H9 (cell line): ENCODE results near the gene KRT6B. TPM values are rescaled to one million over a fixed set of nuclear protein-coding genes. Genes with fewer than 3 reads are reported as not detected.

Source experiments
- DNase-seq: peaks from one replicate; pipeline ENCODE4 v3.0.0-alpha.2; 2017
- H2AFZ ChIP-seq: one replicate; pipeline ENCODE4 v1.6.1; 2013; ENCODE audit warnings: mild to moderate bottlenecking, low read length, control low read depth, moderate library complexity
- H2AK5ac ChIP-seq: 2 replicates; pipeline ENCODE4 v1.6.1; 2013; ENCODE audit warnings: low read length, control low read depth, mixed read lengths; ENCODE audit not compliant: insufficient read length
- H2BK120ac ChIP-seq: one replicate; pipeline ENCODE4 v1.6.1; 2013; ENCODE audit warnings: low read depth, mild to moderate bottlenecking, low read length, control low read depth, inconsistent platforms; ENCODE audit not compliant: poor library complexity, severe bottlenecking
- H2BK12ac ChIP-seq: 2 replicates; pipeline ENCODE4 v1.6.1; 2013; ENCODE audit warnings: low read length, control low read depth, mixed read lengths, low read depth; ENCODE audit not compliant: insufficient read length
- H2BK15ac ChIP-seq: 2 replicates; pipeline ENCODE4 v1.6.1; 2013; ENCODE audit warnings: low read depth, low read length, control low read depth
- H2BK20ac ChIP-seq: one replicate; pipeline ENCODE4 v1.6.1; 2013; ENCODE audit warnings: low read depth, mild to moderate bottlenecking, low read length, control low read depth, inconsistent platforms; ENCODE audit not compliant: poor library complexity, severe bottlenecking
- H2BK5ac ChIP-seq: 2 replicates; pipeline ENCODE4 v1.6.1; 2013; ENCODE audit warnings: low read length, control low read depth, mixed read lengths; ENCODE audit not compliant: insufficient read length
- H3K14ac ChIP-seq: 2 replicates; pipeline ENCODE4 v1.6.1; 2013; ENCODE audit warnings: low read length, control low read depth; ENCODE audit not compliant: insufficient read depth
- H3K18ac ChIP-seq: 2 replicates; pipeline ENCODE4 v1.6.1; 2013; ENCODE audit warnings: low read depth, mild to moderate bottlenecking, mixed read lengths, low read length, control low read depth; ENCODE audit not compliant: insufficient read length
- H3K23ac ChIP-seq: 2 replicates; pipeline ENCODE4 v1.6.1; 2013; ENCODE audit warnings: low read length, control low read depth, mixed read lengths, low read depth; ENCODE audit not compliant: insufficient read length
- H3K23me2 ChIP-seq: 2 replicates; pipeline ENCODE4 v1.6.1; 2013; ENCODE audit warnings: low read depth, mild to moderate bottlenecking, mixed read lengths, low read length, control low read depth; ENCODE audit not compliant: insufficient read length, poor library complexity, severe bottlenecking
- H3K27ac ChIP-seq: 2 replicates; pipeline ENCODE4 v1.5.1; 2013; ENCODE audit warnings: low read length, control low read depth, mixed read lengths, low read depth; ENCODE audit not compliant: insufficient read length
- H3K27me3 ChIP-seq: 2 replicates; pipeline ENCODE4 v1.6.1; 2013; ENCODE audit warnings: low read length, control low read depth, inconsistent platforms; ENCODE audit not compliant: insufficient read depth
- H3K4ac ChIP-seq: 2 replicates; pipeline ENCODE4 v1.6.1; 2013; ENCODE audit warnings: low read depth, mild to moderate bottlenecking, control low read depth, inconsistent platforms, low read length, moderate library complexity
- H3K4me1 ChIP-seq: 2 replicates; pipeline ENCODE4 v1.6.1; 2013; ENCODE audit warnings: low read length, control low read depth, inconsistent platforms; ENCODE audit not compliant: insufficient read depth
- H3K4me2 ChIP-seq: 2 replicates; pipeline ENCODE4 v1.6.1; 2013; ENCODE audit warnings: low read length, control low read depth, mixed read lengths; ENCODE audit not compliant: insufficient read length, insufficient read depth
- H3K56ac ChIP-seq: 2 replicates; pipeline ENCODE4 v1.6.1; 2013; ENCODE audit warnings: low read depth, mild to moderate bottlenecking, mixed read lengths, low read length, control low read depth; ENCODE audit not compliant: insufficient read length
- H3K79me1 ChIP-seq: 2 replicates; pipeline ENCODE4 v1.6.1; 2013; ENCODE audit warnings: low read depth, mild to moderate bottlenecking, moderate library complexity, low read length, control low read depth, inconsistent platforms; ENCODE audit not compliant: insufficient read depth, poor library complexity, severe bottlenecking
- H3K79me2 ChIP-seq: 2 replicates; pipeline ENCODE4 v1.6.1; 2013; ENCODE audit warnings: low read length, control low read depth, inconsistent platforms; ENCODE audit not compliant: insufficient read depth
- H3K9ac ChIP-seq: 2 replicates; pipeline ENCODE4 v1.6.1; 2013; ENCODE audit warnings: low read length, control low read depth, mixed read lengths; ENCODE audit not compliant: insufficient read length; ENCODE audit errors: extremely low read depth
- H3K9me3 ChIP-seq: one replicate; pipeline ENCODE4 v1.6.1; 2013; ENCODE audit warnings: low read depth, low read length, inconsistent platforms; ENCODE audit not compliant: control insufficient read depth
- H3T11ph ChIP-seq: one replicate; pipeline ENCODE4 v1.6.1; 2013; ENCODE audit warnings: mild to moderate bottlenecking, low read length, control low read depth, inconsistent platforms
- H4K20me1 ChIP-seq: one replicate; pipeline ENCODE4 v1.6.1; 2013; ENCODE audit not compliant: control insufficient read depth, insufficient read length, insufficient read depth
- H4K5ac ChIP-seq: 2 replicates; pipeline ENCODE4 v1.6.1; 2013; ENCODE audit warnings: low read depth, mild to moderate bottlenecking, mixed read lengths, low read length, control low read depth; ENCODE audit not compliant: insufficient read length
- H4K8ac ChIP-seq: replicated peaks from 2 replicates; pipeline ENCODE4 v1.6.1; 2013; ENCODE audit warnings: low read length, control low read depth, mixed read lengths, low read depth; ENCODE audit not compliant: insufficient read length
- H4K91ac ChIP-seq: 2 replicates; pipeline ENCODE4 v1.6.1; 2013; ENCODE audit warnings: low read depth, mild to moderate bottlenecking, moderate library complexity, mixed read lengths, low read length, control low read depth; ENCODE audit not compliant: insufficient read length
- H3K27ac Mint-ChIP-seq, 3 experiments: 2 replicates in 2 of 3; 3 replicates in 1 of 3; pipeline ENCODE4 v1.8.0; 2020 to 2021; ENCODE audit warnings: mixed read lengths in 3 of 3, mild to moderate bottlenecking in 1 of 3, moderate library complexity in 1 of 3
- H3K27me3 Mint-ChIP-seq: 2 replicates; pipeline ENCODE4 v1.8.0; 2021; ENCODE audit warnings: low read depth, mild to moderate bottlenecking, moderate library complexity, mixed read lengths
- H3K36me3 Mint-ChIP-seq, 3 experiments: 2 replicates in 2 of 3; 3 replicates in 1 of 3; pipeline ENCODE4 v1.8.0; 2020 to 2021; ENCODE audit warnings: low read depth in 3 of 3, mixed read lengths in 3 of 3; ENCODE audit not compliant: insufficient read depth in 1 of 3
- H3K4me1 Mint-ChIP-seq, 2 experiments: 2 replicates each; pipeline ENCODE4 v1.8.0; 2020; ENCODE audit warnings: mixed read lengths in 2 of 2
- H3K4me3 Mint-ChIP-seq, 2 experiments: 2 replicates in 1 of 2; 3 replicates in 1 of 2; pipeline ENCODE4 v1.8.0; 2020 to 2021; ENCODE audit warnings: mild to moderate bottlenecking in 2 of 2, mixed read lengths in 2 of 2, moderate library complexity in 1 of 2
- H3K9me3 Mint-ChIP-seq, 2 experiments: 2 replicates in 1 of 2; 3 replicates in 1 of 2; pipeline ENCODE4 v1.8.0; 2020; ENCODE audit warnings: mild to moderate bottlenecking in 2 of 2, mixed read lengths in 2 of 2, moderate library complexity in 1 of 2
- CTCF ChIP-seq: fragments of 200-600 bp; sonication (generic); conservative IDR thresholded peaks from 3 replicates; pipeline ENCODE4 v1.8.0; 2021; ENCODE audit warnings: antibody characterized with exemption, mild to moderate bottlenecking
- WGBS: extraction: QIAGEN DNeasy Blood & Tissue Kit; methylation state at CpG from one replicate; pipeline ENCODE4 v1.1.7; 2013; ENCODE audit warnings: missing lambda C conversion rate, low lambda C conversion rate, mixed read lengths; ENCODE audit not compliant: insufficient read length; ENCODE audit errors: extremely low coverage; 5-methylcytosine and 5-hydroxymethylcytosine counted together
- total RNA-seq: library from RNA; stranded (reverse); gene quantifications from 2 replicates; pipeline ENCODE4 v1.2.1, GENCODE V29; 2021

Gene KRT6B
- total RNA-seq, 1 experiment from 2014 or later = not detected

GRCh38 chr12:52446367-52447045, 5.4 kb downstream of the KRT6B start:
- no peak overlapping the region for H4K91ac ChIP-seq
- Mint-ChIP-seq H3K9me3 (no peaks in the 10 kb centered on the region), H3K4me3 (no peak overlapping the region), H3K4me1 (peaks cover 19 to 20% of the 10 kb centered on the region in 2 experiments), H3K27me3 (peaks cover 23% of the 10 kb centered on the region), H3K36me3 (no peaks in the 10 kb centered on the region), H3K27ac (no peak overlapping the region; a peak in 1 of 7 replicates)
- no peak for DNase-seq
- H3K4me2 ChIP-seq = no peak overlapping the region
- H3K4ac ChIP-seq = no peak overlapping the region
- no peak overlapping the region for H4K8ac ChIP-seq
- no peak overlapping the region for H3K56ac ChIP-seq
- H3K23me2 ChIP-seq = no peaks in the 10 kb centered on the region
- H2BK120ac ChIP-seq = no peak overlapping the region
- no CpG with 5 or more reads among the region's 6 CpGs for WGBS
- H3K27me3 ChIP-seq = peaks cover 3% of the 10 kb centered on the region; the same call in 1 of the 2 replicates
- H2BK20ac ChIP-seq = no peak overlapping the region
- H3T11ph ChIP-seq = no peak overlapping the region
- no peak overlapping the region for H2BK5ac ChIP-seq
- H2BK12ac ChIP-seq = no peak overlapping the region
- H3K79me2 ChIP-seq = no peaks in the 10 kb centered on the region
- H3K14ac ChIP-seq = no peak overlapping the region
- no peaks in the 10 kb centered on the region for H3K9me3 ChIP-seq
- H3K4me1 ChIP-seq = 0 out of 2 replicates have a peak, but pooled peaks cover 2% of the 10 kb centered on the region
- H4K5ac ChIP-seq = no peak overlapping the region
- no peak overlapping the region for H2AK5ac ChIP-seq
- no peaks in the 10 kb centered on the region for H3K79me1 ChIP-seq
- no peaks in the 10 kb centered on the region for H4K20me1 ChIP-seq
- H3K9ac ChIP-seq = no peak overlapping the region
- no peak overlapping the region for H2BK15ac ChIP-seq
- no peak overlapping the region for H3K18ac ChIP-seq
- no peak overlapping the region for H3K23ac ChIP-seq
- H3K27ac ChIP-seq = no peak overlapping the region
- TF ChIP-seq CTCF = no peak
- no peak overlapping the region for H2AFZ ChIP-seq
